DOHH2 (cell line): ENCODE data around the gene RPTOR.
A peak's percentile ranks its signal among the peaks of the same experiment; 100 is the strongest.

Experiments
- H3F3A ChIP-seq: fragments of 200-600 bp; sonication (generic), shearing (Covaris generic); 2 replicates; pipeline ENCODE4 v1.6.0; 2016; ENCODE audit warnings: antibody characterized with exemption, mild to moderate bottlenecking; ENCODE audit not compliant: control insufficient read depth, insufficient read depth
- H3K27ac ChIP-seq: fragments of 200-600 bp; sonication (generic); 2 replicates; pipeline ENCODE4 v1.5.1; 2014; ENCODE audit warnings: low read depth, mild to moderate bottlenecking, low read length, moderate library complexity
- H3K27me3 ChIP-seq: fragments of 200-600 bp; sonication (generic); 2 replicates; pipeline ENCODE4 v1.6.1; 2014; ENCODE audit warnings: mild to moderate bottlenecking, low read length, mixed read lengths; ENCODE audit not compliant: control insufficient read depth
- H3K36me3 ChIP-seq: fragments of 200-600 bp; sonication (generic); 2 replicates; pipeline ENCODE4 v1.6.1; 2014; ENCODE audit warnings: mild to moderate bottlenecking, low read length, moderate library complexity, mixed read lengths; ENCODE audit not compliant: control insufficient read depth
- H3K4me1 ChIP-seq: fragments of 200-600 bp; sonication (generic); 2 replicates; pipeline ENCODE4 v1.6.1; 2014; ENCODE audit warnings: mild to moderate bottlenecking, low read length, mixed read lengths; ENCODE audit not compliant: control insufficient read depth
- H3K4me2 ChIP-seq: fragments of 200-600 bp; sonication (generic); 2 replicates; pipeline ENCODE4 v1.6.0; 2014; ENCODE audit warnings: mild to moderate bottlenecking, low read length, moderate library complexity
- H3K4me3 ChIP-seq: fragments of 200-600 bp; sonication (generic); 2 replicates; pipeline ENCODE4 v1.5.1; 2014; ENCODE audit warnings: mild to moderate bottlenecking, low read length, mixed read lengths
- H3K79me2 ChIP-seq: fragments of 200-600 bp; sonication (generic); 2 replicates; pipeline ENCODE4 v1.6.1; 2014; ENCODE audit warnings: mild to moderate bottlenecking, low read length, mixed read lengths; ENCODE audit not compliant: control insufficient read depth
- H3K9me2 ChIP-seq: fragments of 200-600 bp; sonication (generic); replicated peaks from 2 replicates; pipeline ENCODE4 v1.6.1; 2014; ENCODE audit warnings: mild to moderate bottlenecking, low read length, mixed read lengths; ENCODE audit not compliant: control insufficient read depth
- H3K9me3 ChIP-seq: fragments of 200-600 bp; sonication (generic); 2 replicates; pipeline ENCODE4 v1.6.1; 2014; ENCODE audit warnings: antibody characterized with exemption, low read length, mixed read lengths; ENCODE audit not compliant: control insufficient read depth, insufficient read depth
- H4K20me1 ChIP-seq: fragments of 200-600 bp; sonication (generic); 2 replicates; pipeline ENCODE4 v1.6.0; 2014; ENCODE audit warnings: low read depth, mild to moderate bottlenecking, antibody characterized with exemption, low read length, moderate library complexity; ENCODE audit not compliant: control insufficient read depth, insufficient read depth
- CTCF ChIP-seq: fragments of 200-600 bp; sonication (generic); IDR thresholded peaks from one replicate; pipeline ENCODE4 v1.5.1; 2014; ENCODE audit warnings: antibody characterized with exemption, mild to moderate bottlenecking, low read depth, low read length; ENCODE audit not compliant: poor library complexity, severe bottlenecking
- EZH2phosphoT487 ChIP-seq: fragments of 200-600 bp; sonication (generic); IDR thresholded peaks from 2 replicates; pipeline ENCODE4 v1.6.1; 2017; ENCODE audit warnings: borderline replicate concordance, mild to moderate bottlenecking, antibody characterized with exemption, low read length, moderate library complexity, mixed read lengths

RPTOR gene

DNA sequence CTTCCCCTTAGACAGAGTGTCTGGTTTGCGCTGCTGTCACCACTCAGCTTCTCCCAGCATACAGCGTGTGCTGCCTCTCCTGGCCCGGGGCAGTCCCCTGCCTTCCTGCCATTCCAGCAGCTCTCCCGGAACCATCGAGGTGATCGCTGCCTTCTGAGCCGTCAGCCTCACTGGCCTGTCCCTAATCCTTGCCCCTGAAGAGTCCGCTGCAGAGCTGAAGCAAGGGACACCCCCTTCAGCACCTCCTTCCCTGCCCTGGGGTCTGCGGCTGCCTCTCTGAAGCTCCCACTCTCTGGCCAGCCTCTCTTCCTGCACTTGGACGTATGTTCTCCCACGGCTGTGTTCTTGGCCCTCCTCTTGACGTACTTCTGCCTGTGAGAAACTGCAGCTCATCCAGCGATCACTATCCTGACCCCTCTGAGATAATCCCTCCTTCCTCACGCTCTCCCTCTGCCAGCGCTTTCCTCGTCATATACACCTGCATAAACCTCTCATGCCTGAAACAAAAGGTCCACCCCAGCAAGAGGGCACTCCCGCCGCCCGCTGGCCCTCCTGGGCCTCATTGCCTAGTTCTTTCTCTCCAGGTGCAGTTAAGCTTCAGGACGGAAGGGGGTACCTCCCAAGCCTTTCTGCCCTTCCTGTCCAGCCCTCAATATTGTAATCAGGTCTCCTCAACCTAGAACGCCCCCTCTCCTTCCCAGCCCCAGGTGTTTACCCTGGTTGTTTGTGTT, 226.4 kb downstream of the RPTOR start:
- Histone ChIP-seq H3K4me1 (peaks cover 88% of the 10 kb centered on the region), H3K4me3 (no peak overlapping the region), H3K9me3 (no peaks in the 10 kb centered on the region), H3K4me2 (0 out of 2 replicates have a peak overlapping the region, but pooled peaks have one; percentile 97), H3K27me3 (no peaks in the 10 kb centered on the region), H3K9me2 (no peaks in the 10 kb centered on the region), H3K27ac (no peak overlapping the region), H3K36me3 (peaks cover 34% of the 10 kb centered on the region), H3K79me2 (peaks cover 78% of the 10 kb centered on the region), H4K20me1 (no peaks in the 10 kb centered on the region), H3F3A (peaks cover 35% of the 10 kb centered on the region)
- TF ChIP-seq EZH2phosphoT487 (no peak), CTCF (no peak)

DNA sequence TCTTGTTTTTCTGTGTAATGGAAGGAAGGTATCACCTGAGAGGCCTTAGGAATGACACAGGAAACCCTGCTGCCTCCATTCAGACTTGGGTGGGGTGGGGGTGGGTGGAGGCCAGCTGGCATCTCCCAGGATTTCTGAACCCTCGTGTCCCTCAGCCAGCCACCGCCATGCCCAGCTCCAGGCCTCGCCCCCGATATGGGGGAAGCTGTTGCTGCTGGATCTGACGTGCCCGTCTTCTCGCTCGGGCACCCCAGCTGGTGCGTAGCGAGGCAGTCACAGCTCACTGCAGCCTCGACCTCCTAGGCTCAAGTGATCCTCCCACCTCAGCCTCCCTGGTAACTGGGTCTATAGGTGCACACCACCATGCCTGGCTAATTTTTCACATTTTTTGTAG, 227.0 kb downstream of the RPTOR start:
- H3K79me2 ChIP-seq = peaks cover 74% of the 10 kb centered on the region
- H3K27ac ChIP-seq = peak overlapping the region; percentile 100
- H3K4me3 ChIP-seq = 0 out of 2 replicates have a peak overlapping the region, but pooled peaks have one; percentile 17
- H4K20me1 ChIP-seq = no peaks in the 10 kb centered on the region
- no peaks in the 10 kb centered on the region for H3K27me3 ChIP-seq
- H3K9me3 ChIP-seq = no peaks in the 10 kb centered on the region
- H3K9me2 ChIP-seq = no peaks in the 10 kb centered on the region
- no peak for TF ChIP-seq EZH2phosphoT487
- no peak for TF ChIP-seq CTCF
- peaks cover 31% of the 10 kb centered on the region for H3F3A ChIP-seq
- H3K36me3 ChIP-seq = peaks cover 35% of the 10 kb centered on the region
- peaks cover 88% of the 10 kb centered on the region for H3K4me1 ChIP-seq
- H3K4me2 ChIP-seq = peak overlapping the region; percentile 97; the same call in 1 of the 2 replicates

DNA sequence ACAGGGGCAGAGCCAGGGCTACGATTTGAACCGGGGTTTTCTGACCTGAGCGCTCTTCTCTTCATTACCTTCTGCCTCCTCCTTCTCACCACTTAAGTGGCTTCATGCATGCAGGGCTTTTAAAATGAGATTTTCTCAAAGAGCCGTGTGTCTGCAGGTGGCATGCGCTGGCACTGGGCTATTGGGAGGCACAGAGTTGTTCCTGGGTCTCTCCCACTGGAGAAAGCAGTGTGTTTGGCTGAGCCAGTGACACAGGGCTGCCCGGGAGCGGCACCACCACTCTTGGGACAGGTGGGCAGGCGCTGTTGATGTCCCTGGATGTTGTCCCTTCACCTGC, 228.2 kb downstream of the RPTOR start:
- Histone ChIP-seq H3K27me3 (no peaks in the 10 kb centered on the region), H3K4me2 (peak overlapping the region; percentile 97), H3K27ac (peak overlapping the region; percentile 100), H3K9me3 (no peaks in the 10 kb centered on the region), H4K20me1 (no peaks in the 10 kb centered on the region), H3K79me2 (peaks cover 73% of the 10 kb centered on the region), H3K4me3 (peak overlapping the region; percentile 71), H3F3A (peaks cover 34% of the 10 kb centered on the region), H3K36me3 (peaks cover 47% of the 10 kb centered on the region), H3K4me1 (peaks cover 89% of the 10 kb centered on the region), H3K9me2 (no peaks in the 10 kb centered on the region)
- TF ChIP-seq CTCF (no peak), EZH2phosphoT487 (no peak)
